IPS-20b (cell line): ENCODE data around the gene GGCT.

ENCODE experiments used
- H3K27ac ChIP-seq: one replicate; pipeline ENCODE4 v1.5.1; 2013; ENCODE audit warnings: low read length
- H3K27me3 ChIP-seq: 2 replicates; pipeline ENCODE4 v1.6.1; 2013; ENCODE audit warnings: mild to moderate bottlenecking, low read length, inconsistent platforms; ENCODE audit not compliant: insufficient read depth
- H3K36me3 ChIP-seq: 2 replicates; pipeline ENCODE4 v1.6.1; 2013; ENCODE audit warnings: low read depth, mild to moderate bottlenecking, inconsistent platforms, low read length, moderate library complexity; ENCODE audit not compliant: insufficient read depth
- H3K4me1 ChIP-seq: 2 replicates; pipeline ENCODE4 v1.6.1; 2013; ENCODE audit warnings: mild to moderate bottlenecking, control low read depth, inconsistent platforms, low read length, moderate library complexity; ENCODE audit not compliant: insufficient read depth
- H3K4me3 ChIP-seq: 2 replicates; pipeline ENCODE4 v1.5.1; 2013; ENCODE audit warnings: mild to moderate bottlenecking, low read length, inconsistent platforms
- H3K9ac ChIP-seq: 2 replicates; pipeline ENCODE4 v1.6.1; 2013; ENCODE audit warnings: low read depth, mild to moderate bottlenecking, inconsistent platforms, low read length, moderate library complexity
- H3K9me3 ChIP-seq: 2 replicates; pipeline ENCODE4 v1.6.1; 2013; ENCODE audit warnings: mild to moderate bottlenecking, low read depth, low read length, inconsistent platforms; ENCODE audit not compliant: insufficient read depth

Gene GGCT

GRCh38 chr7:30452280-30452930 lies 52.2 kb downstream of the GGCT start:
- no peak overlapping the region for H3K9ac ChIP-seq
- no peaks in the 10 kb centered on the region for H3K27me3 ChIP-seq
- 0 out of 2 replicates have a peak, but pooled peaks cover 3% of the 10 kb centered on the region for H3K36me3 ChIP-seq
- H3K9me3 ChIP-seq = no peaks in the 10 kb centered on the region
- peaks cover 5% of the 10 kb centered on the region; the same call in 1 of the 2 replicates for H3K4me1 ChIP-seq
- H3K27ac ChIP-seq = no peak overlapping the region
- no peak overlapping the region for H3K4me3 ChIP-seq

DNA sequence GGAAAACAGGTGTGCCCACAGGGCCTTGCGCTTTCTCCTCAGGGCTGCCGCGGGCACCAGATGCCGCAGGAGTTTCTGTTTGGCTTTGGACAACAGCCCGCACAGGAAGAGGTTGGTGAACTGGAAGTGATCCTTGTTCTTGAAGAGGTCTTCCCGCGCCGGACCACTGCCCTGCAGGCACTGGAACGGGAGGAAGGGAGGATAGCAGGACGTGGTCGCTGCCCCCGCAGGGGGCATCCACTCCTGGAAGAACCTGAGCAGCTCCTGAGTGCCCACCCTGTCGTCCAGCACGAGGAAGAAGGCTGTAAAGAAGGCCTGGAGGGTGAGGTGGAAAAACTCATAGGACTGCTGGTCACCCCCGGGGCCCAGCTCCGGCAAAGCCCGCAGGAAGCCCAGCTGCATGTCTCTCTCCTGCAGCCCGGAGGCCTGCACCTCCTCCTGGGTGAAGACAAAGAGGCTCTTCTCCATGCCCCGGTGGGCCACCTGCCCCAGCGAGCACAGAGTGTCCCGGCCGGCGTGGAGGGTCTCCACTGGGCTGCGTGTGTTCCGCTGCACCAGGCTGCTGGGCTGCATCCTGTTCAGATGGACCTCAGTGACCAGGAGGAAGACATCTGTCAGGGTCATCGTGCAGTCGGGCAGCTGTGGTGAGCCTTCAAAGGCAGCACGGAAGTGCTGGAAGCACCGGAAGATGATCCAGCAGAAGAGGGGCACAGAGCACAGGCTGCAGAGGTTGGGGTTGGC lies 52.9 kb downstream of the GGCT start:
- Histone ChIP-seq H3K4me1 (peaks cover 5% of the 10 kb centered on the region; the same call in 1 of the 2 replicates), H3K27me3 (no peaks in the 10 kb centered on the region), H3K9ac (no peak overlapping the region), H3K9me3 (no peaks in the 10 kb centered on the region), H3K4me3 (no peak overlapping the region), H3K27ac (no peak overlapping the region), H3K36me3 (0 out of 2 replicates have a peak, but pooled peaks cover 3% of the 10 kb centered on the region)

- Histone ChIP-seq H3K9ac (no peak overlapping the region), H3K27me3 (no peaks in the 10 kb centered on the region), H3K4me1 (peaks cover 5% of the 10 kb centered on the region; the same call in 1 of the 2 replicates), H3K9me3 (no peaks in the 10 kb centered on the region), H3K27ac (no peak overlapping the region), H3K4me3 (no peak overlapping the region), H3K36me3 (no peaks in the 10 kb centered on the region)
Observed at GRCh38 chr7:30450983-30451497, 53.6 kb downstream of the GGCT start.

GRCh38 chr7:30450240-30450982 lies 54.2 kb downstream of the GGCT start:
- Histone ChIP-seq H3K9me3 (no peaks in the 10 kb centered on the region), H3K4me3 (no peak overlapping the region), H3K27ac (no peak overlapping the region), H3K36me3 (no peaks in the 10 kb centered on the region), H3K27me3 (no peaks in the 10 kb centered on the region), H3K4me1 (peaks cover 5% of the 10 kb centered on the region; the same call in 1 of the 2 replicates), H3K9ac (no peak overlapping the region)

DNA sequence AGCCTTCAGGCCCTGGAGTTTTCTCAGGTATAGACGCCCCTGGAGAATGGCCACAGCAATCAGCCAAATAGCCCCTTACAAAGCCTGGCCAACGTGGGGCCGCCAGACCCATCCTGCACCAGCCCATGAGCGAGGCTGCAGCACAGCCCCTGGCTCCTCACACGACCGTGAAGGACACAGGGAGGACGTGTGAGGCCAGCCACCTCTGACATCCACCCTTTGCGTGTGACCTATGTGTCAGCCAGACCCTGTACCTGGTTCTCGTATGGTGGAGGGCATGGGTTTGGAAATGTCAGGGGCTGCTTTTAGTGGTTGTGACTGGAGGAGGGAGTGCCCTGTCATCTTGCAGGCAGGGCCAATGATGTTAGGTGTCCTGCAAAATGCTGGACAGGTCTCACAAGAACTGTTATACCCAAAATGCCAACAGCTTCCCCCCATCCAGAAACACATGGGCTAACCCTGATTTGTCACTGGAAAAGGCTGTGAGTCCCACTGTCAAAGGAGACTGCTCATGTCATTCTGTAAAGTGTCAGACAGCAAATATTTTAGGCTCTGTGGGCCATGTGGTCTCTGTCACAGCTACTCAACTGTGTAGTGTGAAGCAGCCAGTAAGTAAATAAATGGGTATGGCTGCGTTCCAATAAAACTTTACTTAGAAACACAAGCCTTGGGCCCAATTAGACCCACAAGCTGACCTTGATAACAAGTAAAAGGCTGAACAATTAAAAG lies 56.0 kb downstream of the GGCT start:
- H3K27ac ChIP-seq = no peak overlapping the region

DNA sequence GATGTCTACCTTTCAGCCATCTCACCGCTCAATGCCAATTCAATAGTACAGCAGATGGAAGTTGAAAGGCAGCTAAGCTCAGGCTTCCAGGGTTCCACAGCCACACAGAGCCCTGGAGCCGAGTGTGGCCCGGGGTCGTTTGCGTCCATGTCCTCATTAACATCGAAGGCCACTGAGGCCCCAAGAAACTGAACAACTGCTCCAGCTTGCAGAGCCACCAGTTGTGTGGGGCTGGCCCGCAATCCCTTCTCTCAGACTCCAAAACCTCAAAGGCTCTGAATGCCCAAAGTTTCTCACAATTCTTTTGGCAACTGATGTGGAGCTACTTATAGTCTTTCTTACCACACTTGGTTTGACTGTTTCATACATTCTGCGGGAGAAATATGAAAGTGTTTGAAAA lies 57.2 kb downstream of the GGCT start:
- Histone ChIP-seq H3K4me3 (no peak overlapping the region), H3K36me3 (no peaks in the 10 kb centered on the region), H3K4me1 (peaks cover 5% of the 10 kb centered on the region; the same call in 1 of the 2 replicates), H3K27ac (no peak overlapping the region), H3K9ac (no peak overlapping the region), H3K9me3 (no peaks in the 10 kb centered on the region), H3K27me3 (no peaks in the 10 kb centered on the region)

More for the DNA sequence above, 56.0 kb downstream of the GGCT start:
- no peaks in the 10 kb centered on the region for H3K9me3 ChIP-seq
- no peaks in the 10 kb centered on the region for H3K36me3 ChIP-seq
- H3K4me3 ChIP-seq = no peak overlapping the region
- H3K27me3 ChIP-seq = no peaks in the 10 kb centered on the region
- H3K4me1 ChIP-seq = peaks cover 5% of the 10 kb centered on the region; the same call in 1 of the 2 replicates
- no peak overlapping the region for H3K9ac ChIP-seq
